NCI-H128 (cell line): ENCODE data around the gene ZBTB20.
A peak's percentile ranks its signal among the peaks of the same experiment; 100 is the strongest.

Source experiments
- DNase-seq: peaks from one replicate; lab custom pipeline; 2025; ENCODE audit not compliant: unreplicated experiment; lab: John Stamatoyannopoulos, UW

ZBTB20 gene

GRCh38 chr3:114642951-114643741 is 503.9 kb downstream of the ZBTB20 start:
- DNase-seq, result no peak

- no peak for DNase-seq
Observed at GRCh38 chr3:114640126-114640525, 507.0 kb downstream of the ZBTB20 start.

GRCh38 chr3:114639171-114639570 is 507.9 kb downstream of the ZBTB20 start:
- DNase-seq, result no peak

- no peak for DNase-seq
Observed at GRCh38 chr3:114635878-114636277, 511.2 kb downstream of the ZBTB20 start.

GRCh38 chr3:114634635-114635034 is 512.5 kb downstream of the ZBTB20 start:
- no peak for DNase-seq

GRCh38 chr3:114632757-114633424 is 514.2 kb downstream of the ZBTB20 start:
- DNase-seq, result no peak

- DNase-seq, result no peak
Observed at GRCh38 chr3:114627770-114628169, 519.3 kb downstream of the ZBTB20 start.

GRCh38 chr3:114626751-114627150 is 520.3 kb downstream of the ZBTB20 start:
- no peak for DNase-seq

- DNase-seq, result no peak
Observed at GRCh38 chr3:114624571-114625181, 522.4 kb downstream of the ZBTB20 start.

- no peak for DNase-seq
Observed at GRCh38 chr3:114624047-114624445, 523.0 kb downstream of the ZBTB20 start.

GRCh38 chr3:114623420-114624046 is 523.6 kb downstream of the ZBTB20 start:
- no peak for DNase-seq

- DNase-seq, result no peak
Observed at GRCh38 chr3:114622001-114622400, 525.1 kb downstream of the ZBTB20 start.

- no peak for DNase-seq
Observed at GRCh38 chr3:114619771-114620170, 527.3 kb downstream of the ZBTB20 start.

- peak; percentile 40 for DNase-seq
Observed at GRCh38 chr3:114615523-114616085, 531.5 kb downstream of the ZBTB20 start.

GRCh38 chr3:114609973-114610630 is 537.0 kb downstream of the ZBTB20 start:
- DNase-seq, result no peak

- DNase-seq, result no peak
Observed at GRCh38 chr3:114608293-114608692, 538.8 kb downstream of the ZBTB20 start.

- no peak for DNase-seq
Observed at GRCh38 chr3:114606336-114606735, 540.8 kb downstream of the ZBTB20 start.

- DNase-seq, result no peak
Observed at GRCh38 chr3:114600571-114600970, 546.5 kb downstream of the ZBTB20 start.

- DNase-seq, result no peak
Observed at GRCh38 chr3:114597871-114598270, 549.2 kb downstream of the ZBTB20 start.

GRCh38 chr3:114597012-114597411 is 550.1 kb downstream of the ZBTB20 start:
- DNase-seq, result no peak

GRCh38 chr3:114596147-114596546 is 550.9 kb downstream of the ZBTB20 start:
- DNase-seq, result no peak
